HEK293 (cell line): ENCODE data around the gene ABT1.

Source experiments
- AEBP2 ChIP-seq: fragments of 450-650 bp; formaldehyde crosslinking; IDR thresholded peaks from 2 replicates; pipeline ENCODE4 v1.5.1; 2016; ENCODE audit warnings: missing biosample characterization, missing genetic modification characterization, borderline replicate concordance
- CTCF ChIP-seq: fragments of 450-650 bp; formaldehyde crosslinking; IDR thresholded peaks from 2 replicates; pipeline ENCODE4 v1.5.1; 2016; ENCODE audit warnings: missing biosample characterization, missing genetic modification characterization
- EGR2 ChIP-seq: fragments of 450-650 bp; formaldehyde crosslinking; IDR thresholded peaks from 2 replicates; pipeline ENCODE4 v1.5.1; 2016; ENCODE audit warnings: low read depth, missing biosample characterization, missing genetic modification characterization
- GLI4 ChIP-seq: fragments of 450-650 bp; formaldehyde crosslinking; IDR thresholded peaks from 2 replicates; pipeline ENCODE4 v1.5.1; 2016; ENCODE audit warnings: missing biosample characterization, missing genetic modification characterization
- GLIS1 ChIP-seq: fragments of 450-650 bp; formaldehyde crosslinking; IDR thresholded peaks from 2 replicates; pipeline ENCODE4 v1.5.1; 2016; ENCODE audit warnings: missing biosample characterization, missing genetic modification characterization
- KLF16 ChIP-seq: fragments of 450-650 bp; formaldehyde crosslinking; IDR thresholded peaks from 2 replicates; pipeline ENCODE4 v1.5.1; 2017; ENCODE audit warnings: missing biosample characterization, missing genetic modification characterization
- OVOL3 ChIP-seq: fragments of 450-650 bp; formaldehyde crosslinking; IDR thresholded peaks from 2 replicates; pipeline ENCODE4 v1.5.1; 2016; ENCODE audit warnings: missing biosample characterization, missing genetic modification characterization
- SCRT2 ChIP-seq: fragments of 450-650 bp; formaldehyde crosslinking; IDR thresholded peaks from 2 replicates; pipeline ENCODE4 v1.5.1; 2016; ENCODE audit warnings: missing biosample characterization, missing genetic modification characterization
- TCF7L2 ChIP-seq: IDR thresholded peaks from 2 replicates; pipeline ENCODE4 v1.6.1; 2011; ENCODE audit warnings: low read depth, mild to moderate bottlenecking, inconsistent platforms, low read length, moderate library complexity, borderline replicate concordance
- ZBTB1 ChIP-seq: fragments of 450-650 bp; formaldehyde crosslinking; IDR thresholded peaks from 2 replicates; pipeline ENCODE4 v1.5.1; 2016; ENCODE audit warnings: missing biosample characterization, missing genetic modification characterization
- ZBTB21 ChIP-seq: fragments of 450-650 bp; formaldehyde crosslinking; IDR thresholded peaks from 2 replicates; pipeline ENCODE4 v1.5.1; 2017; ENCODE audit warnings: missing biosample characterization, missing genetic modification characterization
- ZBTB26 ChIP-seq: fragments of 450-650 bp; formaldehyde crosslinking; optimal IDR thresholded peaks from 2 replicates; pipeline ENCODE3; 2016; ENCODE audit warnings: missing biosample characterization, mild to moderate bottlenecking, missing genetic modification characterization
- ZBTB49 ChIP-seq: fragments of 450-650 bp; formaldehyde crosslinking; IDR thresholded peaks from 2 replicates; pipeline ENCODE4 v1.5.1; 2016; ENCODE audit warnings: missing biosample characterization, missing genetic modification characterization, low read depth
- ZEB2 ChIP-seq: fragments of 450-650 bp; formaldehyde crosslinking; IDR thresholded peaks from 2 replicates; pipeline ENCODE4 v1.5.1; 2016; ENCODE audit warnings: missing biosample characterization, missing genetic modification characterization
- ZIC2 ChIP-seq: fragments of 450-650 bp; formaldehyde crosslinking; IDR thresholded peaks from 2 replicates; pipeline ENCODE4 v1.5.1; 2016; ENCODE audit warnings: missing biosample characterization, missing genetic modification characterization
- ZNF10 ChIP-seq: fragments of 450-650 bp; formaldehyde crosslinking; IDR thresholded peaks from 2 replicates; pipeline ENCODE4 v1.5.1; 2017; ENCODE audit warnings: missing biosample characterization, missing genetic modification characterization
- ZNF112 ChIP-seq: fragments of 450-650 bp; formaldehyde crosslinking; IDR thresholded peaks from 2 replicates; pipeline ENCODE4 v1.5.0; 2017; ENCODE audit warnings: missing biosample characterization, missing genetic modification characterization
- ZNF138 ChIP-seq: fragments of 450-650 bp; formaldehyde crosslinking; IDR thresholded peaks from 2 replicates; pipeline ENCODE4 v1.5.1; 2016; ENCODE audit warnings: missing biosample characterization, missing genetic modification characterization, borderline replicate concordance
- ZNF292 ChIP-seq: fragments of 450-650 bp; formaldehyde crosslinking; IDR thresholded peaks from 2 replicates; pipeline ENCODE4 v1.5.1; 2016; ENCODE audit warnings: low read depth, missing biosample characterization, missing genetic modification characterization, borderline replicate concordance
- ZNF362 ChIP-seq: fragments of 450-650 bp; formaldehyde crosslinking; IDR thresholded peaks from 2 replicates; pipeline ENCODE4 v1.5.1; 2016; ENCODE audit warnings: missing biosample characterization, missing genetic modification characterization
- ZNF366 ChIP-seq: fragments of 450-650 bp; formaldehyde crosslinking; conservative IDR thresholded peaks from 2 replicates; pipeline ENCODE4 v1.5.1; 2016; ENCODE audit warnings: missing biosample characterization, missing genetic modification characterization
- ZNF501 ChIP-seq: fragments of 450-650 bp; formaldehyde crosslinking; IDR thresholded peaks from 2 replicates; pipeline ENCODE4 v1.5.1; 2016; ENCODE audit warnings: missing biosample characterization, missing genetic modification characterization
- ZNF510 ChIP-seq: fragments of 450-650 bp; formaldehyde crosslinking; IDR thresholded peaks from 2 replicates; pipeline ENCODE4 v1.5.1; 2018; ENCODE audit warnings: mild to moderate bottlenecking, missing genetic modification characterization, missing biosample characterization; ENCODE audit not compliant: insufficient replicate concordance
- ZNF530 ChIP-seq: fragments of 450-650 bp; formaldehyde crosslinking; IDR thresholded peaks from 2 replicates; pipeline ENCODE4 v1.5.1; 2016; ENCODE audit warnings: low read depth, missing biosample characterization, missing genetic modification characterization
- ZNF571 ChIP-seq: fragments of 450-650 bp; formaldehyde crosslinking; IDR thresholded peaks from 2 replicates; pipeline ENCODE4 v1.5.0; 2017; ENCODE audit warnings: missing biosample characterization, missing genetic modification characterization
- ZNF596 ChIP-seq: fragments of 450-650 bp; IDR thresholded peaks from 2 replicates; pipeline ENCODE4 v1.5.0; 2018; ENCODE audit warnings: missing biosample characterization, mild to moderate bottlenecking, missing genetic modification characterization, moderate library complexity
- ZNF660 ChIP-seq: fragments of 450-650 bp; IDR thresholded peaks from 2 replicates; pipeline ENCODE4 v1.5.1; 2018; ENCODE audit warnings: missing biosample characterization, mild to moderate bottlenecking, missing genetic modification characterization
- ZNF677 ChIP-seq: fragments of 450-650 bp; IDR thresholded peaks from 2 replicates; pipeline ENCODE4 v1.5.0; 2018; ENCODE audit warnings: missing biosample characterization, mild to moderate bottlenecking, missing genetic modification characterization, moderate library complexity
- ZNF707 ChIP-seq: fragments of 450-650 bp; formaldehyde crosslinking; IDR thresholded peaks from 2 replicates; pipeline ENCODE4 v1.5.1; 2016; ENCODE audit warnings: missing biosample characterization, missing genetic modification characterization
- ZNF768 ChIP-seq: fragments of 450-650 bp; formaldehyde crosslinking; IDR thresholded peaks from 2 replicates; pipeline ENCODE4 v1.5.1; 2018; ENCODE audit warnings: missing biosample characterization, mild to moderate bottlenecking, missing genetic modification characterization
- ZNF776 ChIP-seq: fragments of 450-650 bp; formaldehyde crosslinking; IDR thresholded peaks from 2 replicates; pipeline ENCODE4 v1.5.0; 2017; ENCODE audit warnings: missing biosample characterization, missing genetic modification characterization, borderline replicate concordance
- ZNF843 ChIP-seq: fragments of 450-650 bp; formaldehyde crosslinking; IDR thresholded peaks from 2 replicates; pipeline ENCODE4 v1.5.1; 2016; ENCODE audit warnings: missing biosample characterization, missing genetic modification characterization

Gene ABT1

GRCh38 chr6:26553635-26554446 is 42.9 kb upstream of the ABT1 start (continued):
- TF ChIP-seq ZBTB21 (tag by site-specific recombination) (no peak), ZNF707 (tag by site-specific recombination) (no peak), ZBTB1 (tag by site-specific recombination) (no peak), ZNF768 (tag by site-specific recombination) (no peak), ZNF776 (tag by site-specific recombination) (no peak), ZIC2 (tag by site-specific recombination) (peak; percentile 13; the same call in 1 of the 2 replicates), KLF16 (tag by site-specific recombination) (no peak), ZNF660 (peak; percentile 92; the same call in 1 of the 2 replicates), AEBP2 (tag by site-specific recombination) (no peak), ZBTB49 (tag by site-specific recombination) (no peak), ZNF366 (peak; percentile 90), ZBTB26 (tag by site-specific recombination) (no peak), ZNF571 (tag by site-specific recombination) (no peak), ZNF530 (no peak), OVOL3 (no peak), ZNF501 (tag by site-specific recombination) (peak; percentile 68; the same call in 1 of the 2 replicates), ZNF362 (tag by site-specific recombination) (no peak; the same call in 1 of the 2 replicates), ZNF10 (no peak; the same call in 1 of the 2 replicates), SCRT2 (tag by site-specific recombination) (peak; percentile 40), GLI4 (tag by site-specific recombination) (no peak), GLIS1 (tag by site-specific recombination) (no peak), ZEB2 (tag by site-specific recombination) (peak; percentile 61), TCF7L2 (no peak), ZNF596 (tag by site-specific recombination) (no peak), ZNF510 (no peak), ZNF677 (tag by site-specific recombination) (no peak), ZNF112 (no peak), ZNF292 (tag by site-specific recombination) (no peak), ZNF138 (no peak), CTCF (tag by site-specific recombination) (no peak), EGR2 (no peak), ZNF843 (tag by site-specific recombination) (no peak)
